ENCODE data around the gene ITGB3.

The ITGB3 gene

GRCh38 chr17:47276868-47277267 lies 23.2 kb downstream of the ITGB3 start:
- H3K36me3 ChIP-seq (ENCODE audit: insufficient read depth, low read length): no peaks in the 10 kb centered on the region
- no peaks in the 10 kb centered on the region for H3K27me3 ChIP-seq (ENCODE audit: insufficient read depth, low read length, poor library complexity)
- no peaks in the 10 kb centered on the region for H3K79me2 ChIP-seq (ENCODE audit: insufficient read depth, low read length)
- H3K27ac ChIP-seq (ENCODE audit: low read length): no peak overlapping the region
- no peaks in the 10 kb centered on the region for H4K20me1 ChIP-seq (ENCODE audit: insufficient read depth, low read length)
- TF ChIP-seq CTCF (IDR thresholded peaks at IDR 0.05; ENCODE audit: borderline replicate concordance, extremely low read depth, low read length, poor library complexity, severe bottlenecking): no peak
- no peak for TF ChIP-seq EZH2 (IDR thresholded peaks at IDR 0.05; ENCODE audit: borderline replicate concordance, low read depth, low read length, severe bottlenecking)
- H2AFZ ChIP-seq (ENCODE audit: low read depth, low read length): no peak overlapping the region
- no peaks in the 10 kb centered on the region for H3K9me3 ChIP-seq (ENCODE audit: insufficient read depth, low read length, severe bottlenecking)
- H3K4me3 ChIP-seq (ENCODE audit: low read depth in 1 of 2, low read length in 2 of 2): no peak overlapping the region
- no peaks in the 10 kb centered on the region for H3K4me1 ChIP-seq (ENCODE audit: insufficient read depth, low read length)
- DNase-seq: no peak
- H3K4me2 ChIP-seq (ENCODE audit: insufficient read depth, low read length): no peak overlapping the region
- no peak for ATAC-seq (ENCODE audit: insufficient read depth, low read depth)
- no peak overlapping the region for H3K9ac ChIP-seq (ENCODE audit: low read depth, low read length)

GRCh38 chr17:47277921-47278320 lies 24.3 kb downstream of the ITGB3 start:
- Histone ChIP-seq H2AFZ (ENCODE audit: low read depth, low read length) (no peak overlapping the region), H3K36me3 (ENCODE audit: insufficient read depth, low read length) (no peaks in the 10 kb centered on the region), H3K4me3 (ENCODE audit: low read depth in 1 of 2, low read length in 2 of 2) (no peak overlapping the region), H3K9me3 (ENCODE audit: insufficient read depth, low read length, severe bottlenecking) (no peaks in the 10 kb centered on the region), H3K79me2 (ENCODE audit: insufficient read depth, low read length) (no peaks in the 10 kb centered on the region), H3K4me2 (ENCODE audit: insufficient read depth, low read length) (no peak overlapping the region), H3K4me1 (ENCODE audit: insufficient read depth, low read length) (no peaks in the 10 kb centered on the region), H4K20me1 (ENCODE audit: insufficient read depth, low read length) (no peaks in the 10 kb centered on the region), H3K9ac (ENCODE audit: low read depth, low read length) (no peak overlapping the region), H3K27me3 (ENCODE audit: insufficient read depth, low read length, poor library complexity) (no peaks in the 10 kb centered on the region), H3K27ac (ENCODE audit: low read length) (no peak overlapping the region)
- DNase-seq (no peak), ATAC-seq (ENCODE audit: insufficient read depth, low read depth) (no peak)
- TF ChIP-seq CTCF (IDR thresholded peaks at IDR 0.05; ENCODE audit: borderline replicate concordance, extremely low read depth, low read length, poor library complexity, severe bottlenecking) (no peak), EZH2 (IDR thresholded peaks at IDR 0.05; ENCODE audit: borderline replicate concordance, low read depth, low read length, severe bottlenecking) (no peak)

GRCh38 chr17:47278561-47278960 lies 24.9 kb downstream of the ITGB3 start:
- no peaks in the 10 kb centered on the region for H4K20me1 ChIP-seq (ENCODE audit: insufficient read depth, low read length)
- H3K4me1 ChIP-seq (ENCODE audit: insufficient read depth, low read length): no peaks in the 10 kb centered on the region
- ATAC-seq (ENCODE audit: insufficient read depth, low read depth) (no peak), DNase-seq (no peak)
- no peaks in the 10 kb centered on the region for H3K36me3 ChIP-seq (ENCODE audit: insufficient read depth, low read length)
- H3K27ac ChIP-seq (ENCODE audit: low read length): no peak overlapping the region
- H3K79me2 ChIP-seq (ENCODE audit: insufficient read depth, low read length): no peaks in the 10 kb centered on the region
- H3K9me3 ChIP-seq (ENCODE audit: insufficient read depth, low read length, severe bottlenecking): no peaks in the 10 kb centered on the region
- no peak for TF ChIP-seq CTCF (IDR thresholded peaks at IDR 0.05; ENCODE audit: borderline replicate concordance, extremely low read depth, low read length, poor library complexity, severe bottlenecking)
- no peak for TF ChIP-seq EZH2 (IDR thresholded peaks at IDR 0.05; ENCODE audit: borderline replicate concordance, low read depth, low read length, severe bottlenecking)
- H3K27me3 ChIP-seq (ENCODE audit: insufficient read depth, low read length, poor library complexity): no peaks in the 10 kb centered on the region
- H3K9ac ChIP-seq (ENCODE audit: low read depth, low read length): no peak overlapping the region
- no peak overlapping the region for H3K4me2 ChIP-seq (ENCODE audit: insufficient read depth, low read length)
- H3K4me3 ChIP-seq (ENCODE audit: low read depth in 1 of 2, low read length in 2 of 2): no peak overlapping the region
- no peak overlapping the region for H2AFZ ChIP-seq (ENCODE audit: low read depth, low read length)
